GM23338 (cell line): ENCODE data around the gene ZNF101. TPM values are rescaled to one million over a fixed set of nuclear protein-coding genes. Genes with fewer than 3 reads are reported as not detected.

ENCODE experiments used
- CREB1 ChIP-seq: fragments of 250-450 bp; sonication (Bioruptor Pico); IDR thresholded peaks from 2 replicates; pipeline ENCODE4 v1.5.0; 2020; ENCODE audit warnings: low read depth, mild to moderate bottlenecking, moderate library complexity
- CTCF ChIP-seq, 2 experiments: fragments of 200-600 bp in 1 of 2; sonication (generic) in 1 of 2; conservative IDR thresholded peaks; 2 replicates each; pipeline versions ENCODE4 v1.5.1 to v1.6.1; 2016 to 2017; ENCODE audit warnings: antibody characterized with exemption in 2 of 2, low read depth in 2 of 2, mild to moderate bottlenecking in 2 of 2, moderate library complexity in 1 of 2
- EZH2 ChIP-seq: fragments of 200-600 bp; sonication (generic); IDR thresholded peaks from one replicate; pipeline ENCODE4 v1.8.0; 2017; ENCODE audit warnings: antibody characterized with exemption, mild to moderate bottlenecking, low read depth; ENCODE audit not compliant: unreplicated experiment
- EZH2phosphoT487 ChIP-seq: fragments of 200-600 bp; sonication (generic); IDR thresholded peaks from one replicate; pipeline ENCODE4 v1.8.1; 2018; ENCODE audit warnings: antibody characterized with exemption; ENCODE audit not compliant: unreplicated experiment
- REST ChIP-seq: IDR thresholded peaks from one replicate; pipeline ENCODE4 v1.6.1; 2018; ENCODE audit warnings: antibody characterized with exemption; ENCODE audit not compliant: unreplicated experiment
- STAT1 ChIP-seq: IDR thresholded peaks from one replicate; pipeline ENCODE4 v1.6.1; 2016; ENCODE audit warnings: antibody characterized with exemption; ENCODE audit not compliant: unreplicated experiment
- ZNF114 ChIP-seq: fragments of 250-450 bp; sonication (Bioruptor Pico); IDR thresholded peaks from 2 replicates; pipeline ENCODE4 v1.5.0; 2020; ENCODE audit warnings: mild to moderate bottlenecking, moderate library complexity
- ZNF331 ChIP-seq: fragments of 250-450 bp; sonication (Bioruptor Pico); IDR thresholded peaks from 2 replicates; pipeline ENCODE4 v1.5.0; 2020; ENCODE audit warnings: low read depth, mild to moderate bottlenecking, moderate library complexity
- ZNF462 ChIP-seq: fragments of 250-450 bp; sonication (Bioruptor Pico); IDR thresholded peaks from 2 replicates; pipeline ENCODE4 v1.5.0; 2020; ENCODE audit warnings: mild to moderate bottlenecking, moderate library complexity
- polyA plus RNA-seq: library from polyadenylated mRNA; unstranded; fragments of >200 nt; fragmentation: Nextera tagmentation; extraction: Ambion mirVana; gene quantifications from 2 replicates; pipeline ENCODE4 v1.2.1, GENCODE V29; 2016
- total RNA-seq: library from RNA; depleted of rRNA; stranded (reverse); fragments of >200 nt; shearing (Covaris generic); gene quantifications from 2 replicates; pipeline ENCODE4 v1.2.3, GENCODE V29; 2014

Gene ZNF101
- total and polyA plus RNA-seq, 2 experiments from 2014 or later, result 46.4 to 47.9 TPM

- TF ChIP-seq ZNF462 (no peak), CREB1 (no peak), EZH2 (no peak), REST (no peak), EZH2phosphoT487 (no peak), CTCF (conservative IDR thresholded peaks at IDR 0.05; ENCODE audit: low read depth in 2 of 2) (no peak), ZNF114 (CRISPR knock-in tag) (no peak), ZNF331 (CRISPR knock-in tag) (no peak), STAT1 (no peak)
Measured at GRCh38 chr19:19647037-19647835, 21.4 kb upstream of the ZNF101 start (continued).
